ENCODE measurements around the gene CSTF1. TPM values are rescaled to one million over a fixed set of nuclear protein-coding genes. Genes with fewer than 3 reads are reported as not detected.
"Not testable (repeated sequence)": the region's sequence is repeated elsewhere in the genome, so short reads cannot be mapped to it uniquely, and the experiment has no call there.

CSTF1 gene
- polyA plus RNA-seq, 4 donors = 32.3 to 46.5 (median 42.6) TPM

DNA sequence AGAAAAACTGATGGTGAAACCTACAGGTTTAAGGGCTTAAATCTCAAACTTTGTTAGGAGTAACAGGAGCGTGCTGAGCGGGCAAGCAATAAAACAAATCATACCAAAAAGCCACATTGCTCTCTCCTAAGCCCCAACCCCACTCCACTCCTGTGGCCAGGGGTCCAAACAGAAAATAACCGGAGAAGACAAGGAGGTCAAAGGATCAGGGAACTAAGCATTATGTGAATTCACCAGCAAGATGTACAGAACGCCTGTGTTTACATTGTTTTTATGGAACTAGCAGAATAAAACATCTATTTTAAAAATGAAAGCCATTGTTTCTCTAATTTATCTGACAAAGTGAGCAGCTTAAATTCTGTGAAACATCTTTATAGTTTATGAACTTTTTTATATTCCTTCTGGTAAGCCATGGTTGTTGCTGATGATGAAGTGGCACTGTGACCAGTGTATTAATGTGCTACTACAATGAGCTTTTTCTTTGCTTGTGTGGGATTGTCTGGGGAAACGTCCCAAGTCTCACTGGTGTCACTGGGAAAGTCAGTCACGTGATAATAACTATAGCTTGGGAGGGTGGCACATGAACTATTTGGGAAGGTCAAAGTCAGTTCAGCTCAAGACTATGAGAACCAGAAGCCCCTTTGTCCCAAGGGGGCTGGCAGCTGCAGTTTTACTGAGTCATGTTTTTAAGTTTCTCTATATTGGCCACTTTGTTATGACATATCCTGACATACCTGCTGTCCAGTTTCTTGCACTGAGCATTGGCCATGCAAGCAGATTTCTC lies 23.9 kb upstream of the CSTF1 start:
- DNase-seq (ENCODE audit: low read depth in 4 of 4, low spot score in 3 of 4) = no peak

- DNase-seq (ENCODE audit: low read depth in 4 of 4, low spot score in 3 of 4) = no peak
These were observed 23.3 kb upstream of the CSTF1 start for GRCh38 chr20:56369179-56369578.

DNA sequence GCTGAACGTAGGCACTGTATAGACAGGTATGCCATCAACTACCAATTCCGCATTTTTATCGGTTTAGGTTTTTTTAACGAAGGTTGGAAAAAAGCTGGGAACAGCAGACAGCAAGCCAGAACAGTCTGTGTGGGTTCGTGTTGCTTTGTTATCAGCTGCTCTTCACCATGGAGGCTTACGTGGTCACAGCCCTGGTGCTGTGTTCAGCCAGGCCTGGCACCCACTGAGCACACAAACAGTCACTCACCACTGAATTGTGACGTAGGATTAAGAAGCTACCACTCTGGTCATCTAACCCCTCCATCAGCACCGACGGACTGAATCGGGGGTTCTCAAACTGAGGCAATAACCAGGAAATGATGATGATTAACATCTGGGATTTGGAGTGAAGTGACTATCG lies 20.5 kb upstream of the CSTF1 start:
- DNase-seq (ENCODE audit: low read depth in 4 of 4, low spot score in 3 of 4) = no peak

DNA sequence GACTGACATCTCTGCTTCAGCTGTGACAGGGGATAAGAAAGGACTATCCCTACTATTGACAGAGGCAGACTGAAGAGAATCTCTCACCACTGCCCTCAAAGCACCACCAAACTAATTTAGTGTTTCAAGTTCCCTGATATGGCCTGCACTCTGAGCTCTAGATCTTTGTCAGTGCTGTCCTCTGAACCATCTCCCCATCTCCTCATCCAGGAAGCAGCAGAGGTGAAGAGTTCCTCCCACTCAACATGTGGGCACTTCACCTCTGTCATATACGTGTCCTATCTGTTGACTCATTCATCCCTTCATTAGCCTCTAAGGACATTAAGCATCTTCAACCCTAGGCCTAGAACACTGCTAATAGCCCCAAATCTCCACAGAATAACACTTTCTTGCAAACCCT lies 19.6 kb upstream of the CSTF1 start:
- DNase-seq (ENCODE audit: low read depth in 4 of 4, low spot score in 3 of 4) = no peak

- no peak for DNase-seq (ENCODE audit: low read depth in 4 of 4, low spot score in 3 of 4)
These were observed 18.5 kb upstream of the CSTF1 start for GRCh38 chr20:56373942-56374341.

GRCh38 chr20:56376331-56376730 lies 16.1 kb upstream of the CSTF1 start:
- no peak for DNase-seq (ENCODE audit: low read depth in 4 of 4, low spot score in 3 of 4)

DNA sequence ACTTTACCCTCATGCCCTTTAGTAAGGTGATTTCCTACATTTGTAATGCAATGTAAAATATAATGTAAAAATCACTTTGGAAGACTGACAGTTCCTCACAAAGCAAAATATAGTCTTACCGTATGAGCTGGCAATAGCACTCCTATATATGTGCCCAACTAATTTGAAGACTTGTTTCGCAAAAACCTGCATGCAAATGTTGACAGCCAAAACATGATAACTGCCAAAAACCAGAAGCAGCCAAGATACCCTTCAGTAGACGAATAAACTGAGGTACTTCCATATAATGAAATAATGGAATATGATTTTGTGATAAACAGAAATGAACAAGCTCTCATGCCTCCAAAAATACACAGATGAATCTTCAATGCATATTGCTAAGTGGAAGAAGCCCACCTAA lies 14.1 kb upstream of the CSTF1 start:
- DNase-seq (ENCODE audit: low read depth in 4 of 4, low spot score in 3 of 4) = no peak

DNA sequence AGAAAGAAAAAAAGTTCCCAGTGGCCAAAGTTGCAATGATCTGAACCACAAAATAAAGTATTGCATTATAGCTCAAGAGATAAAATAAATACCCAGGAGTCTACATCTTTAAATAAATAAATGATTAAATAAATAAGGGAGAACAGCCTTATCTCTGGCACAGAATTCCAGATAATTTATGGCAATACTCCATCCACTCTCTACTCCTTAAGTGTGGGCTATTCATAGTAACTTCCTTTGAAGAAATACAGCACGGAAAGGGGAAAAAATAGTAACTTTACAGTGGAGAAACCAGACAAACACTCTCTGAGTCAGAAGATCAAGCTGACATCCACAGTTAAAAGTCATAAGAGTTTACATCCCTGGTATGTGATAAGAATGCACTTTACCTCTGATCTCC lies 12.1 kb upstream of the CSTF1 start:
- no peak for DNase-seq (ENCODE audit: low read depth in 4 of 4, low spot score in 3 of 4)

DNA sequence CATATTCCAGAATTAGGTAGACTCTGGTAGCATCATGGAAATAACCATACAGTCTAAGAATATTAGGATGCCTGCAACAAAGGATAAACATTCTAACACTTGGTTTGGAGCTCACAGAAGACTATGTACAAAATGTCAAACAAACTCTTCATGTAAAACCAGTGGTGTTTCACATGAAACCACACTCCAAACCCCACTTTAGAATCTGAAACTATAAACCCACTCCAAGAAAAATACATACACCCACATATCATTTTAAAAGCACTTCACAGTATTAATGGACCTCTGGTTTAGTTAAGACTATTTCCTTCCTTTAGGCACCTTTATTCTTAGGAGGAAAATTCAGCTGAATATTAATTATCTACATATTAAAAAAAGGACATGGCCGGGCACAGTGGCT lies 10.9 kb upstream of the CSTF1 start:
- no peak for DNase-seq (ENCODE audit: low read depth in 4 of 4, low spot score in 3 of 4)

DNA sequence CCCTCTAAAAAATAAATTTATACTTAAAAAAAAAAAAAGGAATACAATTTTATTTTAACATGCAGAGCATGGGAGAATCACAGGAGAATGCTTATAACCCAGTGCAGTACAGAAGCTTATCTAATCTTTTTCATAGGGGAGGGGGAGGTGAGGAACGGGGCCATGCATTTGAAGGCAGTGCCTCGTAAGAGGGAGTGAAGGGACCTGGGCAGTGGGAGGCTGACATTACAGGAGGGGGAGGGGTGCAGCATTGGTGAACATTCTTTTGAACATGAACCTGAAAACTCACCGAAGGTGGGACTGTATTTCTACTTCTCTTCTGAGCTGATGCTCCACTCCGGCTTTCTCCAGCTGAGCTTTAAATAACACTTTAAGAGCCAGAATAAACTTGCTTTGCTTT lies 9.7 kb upstream of the CSTF1 start:
- DNase-seq (ENCODE audit: low read depth in 4 of 4, low spot score in 3 of 4) = no peak

DNA sequence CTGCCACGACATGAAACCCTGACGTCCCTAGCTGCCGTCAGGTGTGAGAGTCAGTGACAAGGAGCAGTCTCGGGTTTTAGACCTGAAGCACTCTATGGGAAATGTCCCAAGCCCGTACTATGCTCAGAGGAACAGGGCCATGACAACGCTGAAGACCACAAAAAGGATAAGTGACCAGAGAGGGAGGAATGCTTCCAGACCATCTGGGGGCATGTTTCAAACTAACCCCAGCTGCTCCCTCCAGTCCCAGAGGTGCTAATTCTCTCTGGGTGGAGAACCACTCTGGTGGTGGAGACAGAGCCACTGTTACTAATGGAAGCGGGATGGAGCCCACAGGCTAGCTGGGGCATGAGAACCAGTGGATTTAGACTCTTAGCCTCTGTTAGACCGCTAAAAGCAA lies 9.1 kb upstream of the CSTF1 start:
- DNase-seq (ENCODE audit: low read depth in 4 of 4, low spot score in 3 of 4) = no peak

- DNase-seq (ENCODE audit: low read depth in 4 of 4, low spot score in 3 of 4) = no peak
These were observed 7.3 kb upstream of the CSTF1 start for GRCh38 chr20:56385130-56385529.

- no peak for DNase-seq (ENCODE audit: low read depth in 4 of 4, low spot score in 3 of 4)
These were observed 6.2 kb upstream of the CSTF1 start for GRCh38 chr20:56386219-56386618.

DNA sequence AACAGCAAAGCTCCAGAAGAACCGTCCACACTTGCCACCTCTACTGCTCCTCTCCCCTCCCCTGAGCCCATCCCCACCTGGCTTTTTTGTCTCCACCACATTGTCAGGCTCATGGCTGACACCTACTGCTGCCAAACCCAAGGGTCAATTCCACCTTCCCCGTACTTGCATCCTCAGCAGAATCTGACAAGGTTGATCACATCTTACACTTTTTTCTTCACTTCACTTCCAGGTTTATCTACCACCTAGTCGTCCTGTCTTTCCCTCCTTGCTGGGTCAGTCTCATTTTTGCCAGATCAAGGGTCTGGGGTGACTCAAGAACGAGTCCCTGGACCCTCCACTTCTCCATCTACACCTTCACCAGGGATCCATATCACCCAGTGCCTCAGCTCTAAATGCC lies 3.6 kb upstream of the CSTF1 start:
- no peak for DNase-seq (ENCODE audit: low read depth in 4 of 4, low spot score in 3 of 4)

DNA sequence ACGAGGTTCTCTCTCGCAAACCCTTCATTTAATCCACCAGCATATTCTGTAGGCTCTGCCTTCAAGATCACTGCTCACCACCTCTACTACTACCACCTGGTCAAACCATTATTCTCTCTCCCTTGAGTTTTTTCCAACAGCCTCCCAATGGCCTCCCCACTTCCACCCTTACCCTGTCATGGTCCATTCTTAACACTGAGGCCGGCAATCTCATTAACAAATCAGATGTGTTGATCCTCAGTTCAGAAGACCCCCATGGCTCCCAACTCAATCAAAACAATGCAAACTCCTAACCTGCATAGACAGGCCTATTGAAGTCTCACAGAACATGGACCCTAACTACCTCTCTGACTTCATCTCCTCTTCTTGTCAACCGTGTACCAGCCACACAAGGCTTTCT lies 2.6 kb upstream of the CSTF1 start:
- DNase-seq (ENCODE audit: low read depth in 4 of 4, low spot score in 3 of 4) = no peak

GRCh38 chr20:56390396-56390795 lies 2.0 kb upstream of the CSTF1 start:
- not testable (repeated sequence) for DNase-seq (ENCODE audit: low read depth in 4 of 4, low spot score in 3 of 4)

- no peak for DNase-seq (ENCODE audit: low read depth in 4 of 4, low spot score in 3 of 4)
These were observed 1.4 kb upstream of the CSTF1 start for GRCh38 chr20:56391037-56391436.

GRCh38 chr20:56391596-56392131 lies 781 bp upstream of the CSTF1 start:
- no peak for DNase-seq (ENCODE audit: low read depth in 4 of 4, low spot score in 3 of 4)

DNA sequence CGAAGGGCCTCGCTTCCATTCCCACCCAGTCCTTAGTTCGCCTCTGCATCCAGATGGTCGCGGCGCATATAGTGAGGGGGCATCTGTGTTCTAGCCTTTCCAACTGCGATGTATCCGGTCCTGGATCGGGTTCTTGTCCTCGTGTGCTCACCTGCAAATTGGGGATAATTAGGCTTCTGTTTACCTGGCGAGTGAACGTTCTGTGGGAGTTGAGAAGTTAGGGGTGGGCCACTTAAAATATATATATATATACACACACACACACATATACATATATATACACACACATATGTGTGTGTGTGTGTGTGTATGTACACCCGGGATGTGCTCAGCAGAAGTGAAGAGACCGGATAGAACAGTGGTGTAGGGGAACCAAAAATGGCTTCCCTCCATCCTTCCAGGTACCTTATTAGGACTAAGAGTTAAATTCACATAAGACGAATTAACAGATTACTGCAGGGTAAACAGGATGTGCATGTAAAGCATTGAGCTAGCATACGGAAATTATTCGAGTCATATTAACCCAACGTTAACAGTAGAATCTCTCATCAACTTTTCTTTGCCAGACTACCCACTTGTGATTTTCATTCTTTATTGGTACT lies 537 bp downstream of the CSTF1 start:
- no peak for DNase-seq (ENCODE audit: low read depth in 4 of 4, low spot score in 3 of 4)

DNA sequence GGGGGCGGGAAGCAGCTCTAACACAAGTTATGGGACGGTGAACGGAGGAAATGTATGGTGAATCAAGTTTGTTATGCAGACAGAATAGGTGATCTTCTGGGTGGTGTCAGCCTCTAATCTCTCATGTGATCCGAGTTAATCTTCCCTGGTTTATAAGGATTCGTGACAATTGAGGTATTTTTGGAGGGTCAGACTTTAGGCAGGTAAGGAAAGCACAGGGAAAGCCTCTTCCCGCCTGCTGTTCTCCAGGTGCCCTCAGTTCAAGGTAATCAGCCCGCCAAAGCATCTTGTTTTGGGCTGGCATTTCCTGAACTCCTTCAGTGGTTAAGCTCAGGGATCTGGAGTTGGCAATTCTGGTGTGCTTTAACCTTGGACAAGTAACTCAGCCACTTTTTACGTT lies 1.2 kb downstream of the CSTF1 start:
- DNase-seq (ENCODE audit: low read depth in 4 of 4, low spot score in 3 of 4) = no peak

- no peak for DNase-seq (ENCODE audit: low read depth in 4 of 4, low spot score in 3 of 4)
These were observed 2.7 kb downstream of the CSTF1 start for GRCh38 chr20:56395166-56395565.

- DNase-seq (ENCODE audit: low read depth in 4 of 4, low spot score in 3 of 4) = peak in 1 of 4 donors; percentile 37
These were observed 7.7 kb downstream of the CSTF1 start for GRCh38 chr20:56400001-56400640.

Measured in left renal pelvis (tissue), 4 donors.